COR-L47 (cell line): ENCODE data around the gene NR3C2.

Experiments used
- DNase-seq: peaks from one replicate; lab custom pipeline; 2025; lab: John Stamatoyannopoulos, UW

NR3C2 gene

GRCh38 chr4:148441986-148442831, at the start of gene NR3C2:
NR3C2 (minus strand) TSS chr4:148442414.
- DNase-seq = peak; percentile 96

- no peak for DNase-seq
Measured at GRCh38 chr4:148487181-148487580, 45.0 kb upstream of the NR3C2 start.

GRCh38 chr4:148481636-148482035, 39.4 kb upstream of the NR3C2 start:
- no peak for DNase-seq

DNA sequence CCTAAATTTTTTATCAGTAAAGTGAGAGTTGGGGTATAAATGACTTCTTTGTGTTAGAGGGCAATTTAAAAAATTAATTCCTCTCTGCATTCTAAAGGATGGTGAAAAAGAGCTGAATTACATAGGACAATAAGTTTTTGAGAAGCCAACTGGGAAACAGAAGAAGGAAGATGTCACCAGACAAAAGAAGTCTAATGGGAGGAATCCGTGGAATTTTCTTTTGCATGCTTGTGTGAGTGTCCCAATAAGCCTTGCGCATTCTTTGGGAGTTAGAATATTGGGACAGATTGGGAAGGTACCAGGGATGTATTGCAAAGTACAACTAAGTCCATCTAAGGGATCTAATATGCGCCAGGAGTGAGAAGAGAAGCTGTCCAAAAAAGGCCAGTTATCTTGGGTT, 35.1 kb upstream of the NR3C2 start:
- DNase-seq = no peak

DNA sequence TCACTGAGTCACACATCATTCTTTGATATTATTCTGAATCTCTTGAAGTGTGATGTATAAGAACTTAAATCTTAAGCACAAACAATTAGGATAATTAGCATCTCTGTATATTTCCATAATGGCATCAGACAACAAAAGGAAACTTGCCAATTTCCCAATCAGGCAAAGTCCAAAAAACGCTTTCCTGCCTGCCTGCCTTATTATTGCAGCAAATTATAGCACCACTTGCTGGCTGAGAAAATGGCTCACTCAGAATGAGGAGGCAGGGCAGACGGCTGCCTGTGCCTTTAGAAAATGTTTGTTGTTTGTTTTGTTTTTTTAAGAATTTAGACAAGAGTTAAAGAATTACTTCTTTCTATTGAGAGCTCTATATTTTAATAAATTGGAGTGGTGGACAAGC, 27.7 kb upstream of the NR3C2 start:
- DNase-seq = no peak

DNA sequence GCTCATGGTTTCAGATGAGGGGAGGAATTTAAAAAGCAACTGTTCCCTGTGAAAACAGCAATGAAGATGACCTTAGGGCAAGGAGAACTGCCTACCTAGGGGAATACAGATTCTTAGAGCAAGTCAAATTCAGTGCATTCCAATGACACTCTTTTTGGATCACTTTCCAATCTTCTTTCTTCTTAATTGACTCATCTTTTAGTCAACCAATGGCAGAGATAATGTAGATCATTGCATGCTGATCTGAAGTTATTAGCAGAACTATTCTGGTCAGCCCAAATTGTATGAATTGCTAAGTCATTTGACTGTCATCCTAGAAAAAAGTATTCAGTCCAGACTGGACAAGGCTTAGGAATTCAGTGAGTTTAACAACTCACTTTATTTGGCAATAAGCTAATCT, 12.6 kb upstream of the NR3C2 start:
- DNase-seq = no peak

DNA sequence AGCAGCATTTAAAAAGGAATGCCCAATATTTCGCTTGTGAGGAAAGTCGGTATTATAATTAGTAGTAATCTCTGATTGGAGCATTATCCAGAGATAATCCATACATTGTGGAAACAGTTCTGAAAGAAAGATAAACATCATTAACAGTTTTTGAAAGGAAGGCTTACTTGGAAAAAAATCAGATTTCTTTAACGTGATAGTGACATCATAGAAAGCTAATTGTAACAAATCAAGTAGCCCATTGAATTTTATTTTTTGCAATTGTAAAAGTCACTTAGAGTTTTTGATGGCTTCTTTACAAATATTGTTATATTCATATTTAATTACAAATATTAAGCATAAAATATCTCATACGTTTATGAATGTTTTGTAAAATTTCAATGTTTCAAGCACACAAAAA, 11.6 kb upstream of the NR3C2 start:
- DNase-seq = no peak

- DNase-seq = no peak
Measured at GRCh38 chr4:148452970-148453369, 10.8 kb upstream of the NR3C2 start.

DNA sequence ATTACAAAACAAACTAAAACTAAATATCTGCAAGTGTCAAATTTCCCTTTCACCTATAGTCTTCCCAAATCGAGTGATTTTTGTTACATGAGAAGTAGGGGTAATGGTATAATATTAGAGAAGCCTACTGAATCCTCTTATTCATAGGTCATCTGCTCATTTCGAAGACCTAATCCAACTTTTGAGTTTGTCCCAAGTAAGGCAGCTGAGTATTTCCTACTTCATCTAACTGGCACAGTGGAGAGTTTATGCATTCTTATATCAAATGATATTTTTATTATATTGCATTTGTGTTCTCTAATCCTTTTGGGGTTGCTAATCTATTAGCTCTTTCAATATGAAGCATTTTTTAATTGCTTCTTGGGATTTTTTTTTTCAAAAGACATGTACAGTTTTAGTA, 7.7 kb upstream of the NR3C2 start:
- DNase-seq = no peak

DNA sequence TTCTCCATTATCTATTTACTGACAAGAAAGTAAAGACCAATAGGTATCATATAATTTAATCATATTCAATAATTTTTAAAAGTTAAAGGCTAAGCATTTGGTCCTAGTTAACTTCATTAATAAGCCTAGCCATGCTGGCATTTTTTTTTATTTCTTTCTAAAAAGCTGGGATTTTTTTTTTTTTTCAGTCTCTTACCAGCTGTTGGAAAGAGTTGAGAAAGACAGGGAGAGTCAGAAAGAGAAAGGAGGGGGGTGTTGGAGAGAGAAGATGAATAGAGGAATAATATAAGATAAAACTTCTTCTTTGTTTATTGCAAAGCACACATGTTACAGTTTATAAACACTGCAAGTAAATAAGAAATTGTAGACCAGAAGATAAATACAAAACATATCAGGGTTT, 5.9 kb upstream of the NR3C2 start:
- no peak for DNase-seq

DNA sequence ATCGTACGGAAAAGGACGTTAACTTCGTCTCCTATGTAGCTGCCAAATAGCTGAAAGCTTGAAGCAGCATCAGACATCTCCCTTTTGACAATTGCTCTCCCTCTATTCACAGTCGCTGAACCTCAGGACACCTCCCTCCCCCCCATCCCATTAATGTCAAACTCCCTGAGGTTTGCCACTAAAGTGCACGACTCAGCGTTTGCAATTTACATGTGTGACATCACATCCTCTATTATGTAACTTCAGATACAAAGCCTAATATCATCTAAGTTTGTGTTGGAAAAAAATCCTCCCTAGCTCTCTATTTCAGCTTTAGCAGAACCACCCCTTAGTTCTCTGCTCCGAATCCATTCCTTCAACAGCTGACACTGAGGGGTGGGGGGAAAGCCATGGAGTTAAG, 5.5 kb upstream of the NR3C2 start:
- no peak for DNase-seq

DNA sequence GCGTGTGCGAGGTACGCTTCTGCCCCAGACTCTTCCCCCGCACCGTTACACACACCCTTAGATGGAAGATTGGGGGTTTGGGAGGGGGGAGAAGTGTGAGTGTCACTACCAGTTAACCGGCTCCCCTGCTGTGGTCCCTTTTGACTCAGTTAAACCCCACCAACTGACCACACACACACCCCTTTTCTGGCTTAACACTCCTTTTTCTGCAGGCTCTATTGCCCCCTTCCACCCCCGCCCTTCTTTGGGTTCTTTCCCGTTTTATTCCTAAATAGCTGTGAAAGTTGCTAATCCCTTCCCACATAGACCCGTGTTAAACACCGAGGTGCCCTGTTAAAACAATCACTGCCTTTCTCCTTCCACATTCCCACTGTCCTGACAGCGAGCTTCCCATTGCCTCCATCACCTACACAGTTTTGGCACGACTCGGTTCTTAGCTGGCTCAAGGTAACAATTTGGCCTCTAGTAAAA, 3.7 kb upstream of the NR3C2 start:
- no peak for DNase-seq

DNA sequence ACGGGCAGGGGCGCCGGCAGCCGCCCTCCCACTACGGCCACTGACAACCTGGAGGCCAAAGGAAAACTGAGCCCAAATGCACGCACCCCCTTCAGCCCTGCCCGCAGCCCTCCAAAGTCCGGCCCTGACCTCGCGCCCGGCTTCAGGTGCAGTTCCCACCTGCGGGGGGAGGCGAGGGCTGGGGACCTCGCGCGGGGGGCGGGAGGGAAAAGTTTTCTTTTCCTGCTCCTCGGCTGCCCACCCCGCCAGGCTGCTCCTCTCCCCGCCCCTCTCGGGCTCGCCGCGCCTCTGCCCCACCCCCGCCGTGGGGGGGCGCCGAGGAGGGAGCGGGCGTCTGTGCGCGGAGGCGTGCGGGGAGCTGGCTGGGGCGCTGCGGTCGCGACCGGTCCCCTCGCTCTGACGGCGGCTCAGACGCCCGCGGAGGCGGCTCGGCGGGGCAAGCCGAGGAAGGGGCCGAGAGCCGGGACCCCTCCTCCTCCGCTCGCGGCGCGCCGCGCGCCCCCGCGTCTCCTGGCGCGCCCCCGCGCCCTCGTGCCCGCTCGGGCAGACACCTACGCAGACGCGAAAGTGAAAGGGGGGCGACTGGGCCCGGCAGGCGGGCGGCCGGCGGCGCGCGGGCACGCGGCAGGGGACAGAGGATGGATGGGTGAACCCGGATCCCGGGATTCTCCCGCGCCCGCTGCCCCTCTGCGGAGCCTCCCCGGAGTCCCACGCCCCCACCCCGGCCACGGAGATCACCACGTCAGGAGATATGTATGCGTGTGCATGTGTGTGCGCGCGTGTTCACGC, 3.1 kb upstream of the NR3C2 start:
- DNase-seq = peak; percentile 66

DNA sequence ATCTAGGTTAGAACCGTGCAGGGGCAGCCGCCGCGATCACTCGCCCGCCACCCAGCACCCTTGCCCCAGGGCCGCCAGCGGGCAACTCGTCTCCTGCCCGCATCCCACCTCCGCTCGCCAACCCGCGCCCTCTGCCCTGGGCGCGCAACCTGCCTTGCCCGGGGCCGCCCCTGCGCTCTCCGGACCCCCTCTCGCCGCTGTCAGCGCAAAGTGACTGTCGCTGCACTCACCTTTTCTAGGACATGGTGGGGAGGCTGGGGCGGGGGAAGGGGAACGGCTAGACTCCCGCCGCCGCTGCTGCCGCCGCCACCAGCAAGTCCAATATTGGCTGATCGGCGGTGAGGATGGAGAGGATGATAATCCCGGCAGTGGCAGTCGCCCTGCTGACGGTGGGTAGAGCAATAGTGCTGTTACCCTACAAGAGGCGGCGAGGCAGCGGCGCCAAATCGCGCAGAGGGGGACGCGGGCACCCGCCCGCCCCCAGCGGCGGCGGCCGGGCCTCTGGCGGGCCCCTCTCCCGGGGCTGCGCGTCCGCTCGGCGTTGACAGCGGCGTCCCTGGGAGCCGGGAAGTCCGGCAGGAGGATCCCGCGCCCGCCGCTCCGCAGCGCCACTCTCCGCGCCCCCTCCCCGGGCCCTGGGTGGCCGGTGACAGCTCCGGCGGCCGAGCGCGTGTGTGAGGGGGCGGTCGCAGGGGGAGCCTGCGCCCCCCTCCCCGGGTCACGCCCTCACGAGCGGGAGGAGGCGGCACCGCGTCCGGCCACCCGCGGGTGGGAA, 2.3 kb upstream of the NR3C2 start:
- no peak for DNase-seq

- no peak for DNase-seq
Measured at GRCh38 chr4:148443512-148444295, 1.5 kb upstream of the NR3C2 start.

DNA sequence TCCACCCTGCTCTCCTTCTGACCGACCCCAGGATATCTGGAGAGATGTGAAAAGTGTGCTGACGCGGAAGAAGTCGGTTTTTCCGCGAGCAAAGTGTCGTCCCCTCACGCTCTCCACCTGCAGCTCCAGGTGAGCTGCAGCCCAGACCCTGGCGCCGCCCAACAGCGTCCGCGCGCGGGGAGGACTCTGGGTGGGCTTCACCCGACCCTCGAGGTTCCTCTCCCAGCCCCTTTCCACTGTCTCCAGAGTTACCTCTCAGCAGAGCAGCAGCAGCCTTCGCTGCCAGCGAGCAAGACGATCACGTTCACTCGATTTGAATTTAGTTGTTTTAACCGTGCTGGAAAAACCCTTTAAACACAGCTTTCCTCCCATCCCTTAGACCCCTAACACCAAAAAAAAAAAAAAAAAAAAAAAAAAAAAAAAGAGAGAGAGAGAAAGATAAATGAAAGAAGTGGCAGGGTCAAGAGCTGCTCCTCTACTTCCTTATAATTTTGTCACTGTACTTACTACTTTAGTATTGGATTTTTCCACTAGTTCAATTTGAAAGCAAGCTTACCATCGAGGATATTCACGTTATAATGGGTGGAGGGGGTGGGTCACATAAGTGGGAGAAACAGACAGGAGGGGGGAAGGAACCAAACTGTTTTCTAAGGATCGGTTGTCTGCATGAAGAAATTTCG, 758 bp upstream of the NR3C2 start:
- DNase-seq = no peak

DNA sequence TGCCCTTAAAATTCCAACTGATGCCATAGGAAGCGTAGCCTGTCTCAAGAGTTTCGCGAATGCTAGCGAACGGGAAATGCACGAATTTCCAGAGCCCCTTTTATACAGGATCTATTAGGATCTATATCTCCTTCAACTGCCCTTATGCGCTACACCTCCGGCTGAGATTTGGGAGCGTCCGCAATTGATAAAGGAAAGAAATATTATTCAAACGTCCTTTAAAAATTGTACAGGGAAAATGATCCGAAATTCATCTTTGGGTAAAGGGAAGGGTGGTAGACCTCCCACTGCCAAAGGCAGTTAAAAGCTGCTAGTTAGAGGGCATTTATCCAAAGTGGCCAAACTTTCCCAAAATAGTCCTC, 609 bp downstream of the NR3C2 start:
- DNase-seq = no peak

DNA sequence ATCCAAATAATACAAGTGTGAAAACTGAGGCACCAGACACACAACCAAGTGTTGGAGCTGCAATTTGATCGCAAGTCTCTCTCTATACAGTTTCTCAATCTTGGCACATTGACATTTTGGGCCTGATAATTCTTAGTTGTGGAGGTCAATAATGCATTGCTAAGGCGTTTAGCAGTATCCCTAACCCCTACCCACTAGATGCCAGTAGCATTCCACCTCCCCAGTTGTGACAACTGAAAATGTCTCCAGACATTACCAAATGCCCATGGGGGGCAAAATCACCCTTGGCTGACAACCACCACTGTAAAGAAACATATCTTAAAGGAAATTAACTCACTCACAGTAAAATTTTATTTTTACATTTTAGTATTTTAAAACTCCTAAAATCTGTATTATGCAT, 4.2 kb downstream of the NR3C2 start:
- no peak for DNase-seq

- DNase-seq = no peak
Measured at GRCh38 chr4:148437439-148437838, 4.8 kb downstream of the NR3C2 start.

DNA sequence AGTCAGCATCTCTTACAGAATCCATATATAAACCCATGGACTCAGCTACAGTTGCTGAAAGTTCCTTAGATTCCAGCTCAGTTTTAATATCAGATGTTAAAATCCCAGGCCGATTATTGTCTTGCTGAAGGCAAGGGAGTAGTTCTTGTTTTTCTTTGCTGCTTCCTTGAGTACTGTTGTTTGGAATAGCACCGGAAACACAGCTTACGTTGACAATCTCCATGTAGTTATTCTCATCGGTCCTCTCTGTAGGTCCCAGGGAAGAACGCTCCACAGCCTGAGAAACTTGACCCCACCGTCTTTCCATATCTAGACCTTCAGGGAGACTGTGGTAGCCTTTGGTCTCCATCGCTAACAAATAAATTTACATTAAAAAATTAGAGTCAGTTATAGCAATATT, 5.7 kb downstream of the NR3C2 start:
- DNase-seq = no peak
